ENCODE measurements around the gene STING1. TPM values are rescaled to one million over a fixed set of nuclear protein-coding genes. Genes with fewer than 3 reads are reported as not detected.

The STING1 gene
- total and polyA plus RNA-seq, 2 donors from 2014 or later = 29.8 to 109 TPM

DNA sequence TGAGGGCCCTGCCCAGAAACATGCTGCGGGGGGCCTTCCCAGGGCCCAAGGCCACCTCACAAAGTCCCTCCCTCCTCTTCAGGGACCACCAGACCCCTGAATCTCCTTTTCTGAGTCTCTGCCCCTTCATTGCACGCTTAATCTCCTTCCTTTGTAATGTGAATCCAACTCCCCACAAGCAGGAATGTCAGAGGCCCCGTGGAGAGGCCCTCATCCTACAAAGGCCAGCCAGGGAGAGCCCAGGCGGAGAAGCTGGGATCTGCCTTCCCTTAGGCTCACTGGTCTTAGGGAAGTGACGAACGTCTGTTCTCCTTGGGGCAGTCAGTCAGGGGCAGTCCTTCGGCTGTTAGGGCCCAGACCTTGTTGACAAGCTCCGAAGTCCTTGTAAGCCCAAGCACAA is 9.5 kb downstream of the STING1 start:
- Histone ChIP-seq H3K9me3 (ENCODE audit: control insufficient read depth in 2 of 3, insufficient read depth in 1 of 3, low read length in 3 of 3) (no peaks in the 10 kb centered on the region), H3K27me3 (ENCODE audit: control insufficient read depth, insufficient read depth, low read length) (no peaks in the 10 kb centered on the region), H3K9ac (ENCODE audit: low read length in 3 of 3) (no peak overlapping the region), H3K27ac (ENCODE audit: low read depth in 2 of 2, low read length in 2 of 2) (peak overlapping the region in 1 of 2 donors; percentile 64), H3K4me1 (ENCODE audit: control insufficient read depth in 2 of 3, insufficient read depth in 2 of 3, low read depth in 1 of 3, low read length in 3 of 3) (peaks cover 0 to 7% (median 0%) of the 10 kb centered on the region in 3 donors), H3K4me3 (ENCODE audit: low read length in 3 of 3) (no peak overlapping the region), H3K36me3 (ENCODE audit: control insufficient read depth in 2 of 3, insufficient read depth in 3 of 3, low read length in 3 of 3) (peaks cover 0 to 6% (median 0%) of the 10 kb centered on the region in 3 donors)
- TF ChIP-seq CTCF (IDR thresholded peaks at IDR 0.05; ENCODE audit: borderline replicate concordance, extremely low read depth, insufficient read depth) = no peak
- intact Hi-C loops (cut with DNase I) = no loop called here
- FAIRE-seq (no peak), DNase-seq (peak in 4 of 5 donors; percentile 72 to 83 (median 72))

GRCh38 chr5:139472386-139473030 is 10.1 kb downstream of the STING1 start:
- DNase-seq (no peak), FAIRE-seq (no peak)
- no peak overlapping the region for H3K4me3 ChIP-seq (ENCODE audit: low read length in 3 of 3)
- no peaks in the 10 kb centered on the region for H3K27me3 ChIP-seq (ENCODE audit: control insufficient read depth, insufficient read depth, low read length)
- H3K27ac ChIP-seq (ENCODE audit: low read depth in 2 of 2, low read length in 2 of 2) = no peak overlapping the region
- no peak for TF ChIP-seq CTCF (IDR thresholded peaks at IDR 0.05; ENCODE audit: borderline replicate concordance, extremely low read depth, insufficient read depth)
- H3K4me1 ChIP-seq (ENCODE audit: control insufficient read depth in 2 of 3, insufficient read depth in 2 of 3, low read depth in 1 of 3, low read length in 3 of 3) = peaks cover 0 to 7% (median 0%) of the 10 kb centered on the region in 3 donors
- intact Hi-C loops (cut with DNase I) = no loop called here
- no peaks in the 10 kb centered on the region for H3K9me3 ChIP-seq (ENCODE audit: control insufficient read depth in 2 of 3, insufficient read depth in 1 of 3, low read length in 3 of 3)
- H3K36me3 ChIP-seq (ENCODE audit: control insufficient read depth in 2 of 3, insufficient read depth in 3 of 3, low read length in 3 of 3) = no peaks in the 10 kb centered on the region
- no peak overlapping the region for H3K9ac ChIP-seq (ENCODE audit: low read length in 3 of 3)

DNA sequence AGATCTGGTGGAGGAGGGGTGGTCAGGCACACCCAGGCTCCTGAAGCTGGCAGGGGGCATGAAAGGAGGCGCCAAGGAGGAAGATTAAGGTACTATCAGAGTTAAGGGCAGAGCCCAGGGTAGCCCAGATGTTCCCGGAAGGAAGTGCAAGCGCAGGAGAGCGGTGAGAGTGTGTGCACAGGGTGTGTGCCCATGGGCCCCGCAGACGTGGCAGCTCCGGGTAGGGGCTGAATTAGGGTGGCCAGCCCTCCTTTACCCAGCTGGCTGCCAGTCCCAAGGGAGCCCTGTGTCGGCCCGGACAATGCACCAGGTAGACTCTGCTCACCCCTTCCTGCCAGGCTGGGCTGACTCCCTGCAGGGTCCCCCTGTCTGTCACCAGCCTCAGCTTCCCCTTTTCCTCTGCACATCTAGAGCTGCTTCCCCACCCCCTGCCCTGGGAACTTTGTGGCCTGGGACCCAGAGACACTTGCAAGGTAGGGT is 11.7 kb downstream of the STING1 start, which contains the start of gene SMIM33:
TSS of gene SMIM33 (plus strand) at position 184 of the 480 bp plus-strand sequence. CDS start at position 302, 118 bp downstream.
- Histone ChIP-seq H3K4me1 (ENCODE audit: control insufficient read depth in 2 of 3, insufficient read depth in 2 of 3, low read depth in 1 of 3, low read length in 3 of 3) (peaks cover 0 to 7% (median 0%) of the 10 kb centered on the region in 3 donors), H3K4me3 (ENCODE audit: low read length in 3 of 3) (no peak within 1 kb of the TSS), H3K36me3 (ENCODE audit: control insufficient read depth in 2 of 3, insufficient read depth in 3 of 3, low read length in 3 of 3) (no peaks in the 10 kb centered on the region), H3K9me3 (ENCODE audit: control insufficient read depth in 2 of 3, insufficient read depth in 1 of 3, low read length in 3 of 3) (no peaks in the 10 kb centered on the region), H3K27me3 (ENCODE audit: control insufficient read depth, insufficient read depth, low read length) (no peaks in the 10 kb centered on the region), H3K9ac (ENCODE audit: low read length in 3 of 3) (no peak within 1 kb of the TSS), H3K27ac (ENCODE audit: low read depth in 2 of 2, low read length in 2 of 2) (no peak within 1 kb of the TSS)
- DNase-seq = no peak
- intact Hi-C loops (cut with DNase I) = no loop called here
- FAIRE-seq = no peak
- no peak for TF ChIP-seq CTCF (IDR thresholded peaks at IDR 0.05; ENCODE audit: borderline replicate concordance, extremely low read depth, insufficient read depth)
